IPS-18c (cell line): ENCODE measurements around the gene PSMB4.
"Not testable (repeated sequence)": the region's sequence is repeated elsewhere in the genome, so short reads cannot be mapped to it uniquely, and the experiment has no call there.

Experiments
- H3K4me3 ChIP-seq: 2 replicates; pipeline ENCODE4 v1.7.0; 2013; ENCODE audit warnings: low read depth, mild to moderate bottlenecking, low read length, moderate library complexity; ENCODE audit not compliant: insufficient read depth
- H3K9me3 ChIP-seq: one replicate; pipeline ENCODE4 v1.6.1; 2013; ENCODE audit warnings: mild to moderate bottlenecking, low read length, moderate library complexity; ENCODE audit not compliant: control insufficient read depth, insufficient read depth

Gene PSMB4

DNA sequence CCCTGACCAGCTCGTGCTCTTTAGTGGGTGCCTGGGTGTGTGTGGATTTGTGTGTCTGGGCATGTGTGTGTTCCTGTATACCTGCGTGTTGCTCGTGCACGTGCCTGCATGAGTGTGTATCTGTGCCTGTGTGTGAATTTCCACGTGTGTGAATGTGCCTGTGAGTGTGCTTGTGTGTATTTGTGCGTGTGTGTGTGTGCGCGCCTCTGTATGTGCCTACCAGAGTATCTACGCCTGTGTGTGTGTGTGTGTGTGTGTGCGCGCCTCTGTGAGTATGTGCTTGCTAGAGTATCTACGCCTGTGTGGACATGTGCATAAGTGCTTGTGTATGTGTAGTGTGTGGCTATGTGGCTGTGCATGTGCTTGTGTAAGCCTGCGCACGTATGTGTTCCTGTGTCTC lies 26.2 kb upstream of the PSMB4 start:
- Histone ChIP-seq H3K4me3 (no peak overlapping the region), H3K9me3 (no peaks in the 10 kb centered on the region)

DNA sequence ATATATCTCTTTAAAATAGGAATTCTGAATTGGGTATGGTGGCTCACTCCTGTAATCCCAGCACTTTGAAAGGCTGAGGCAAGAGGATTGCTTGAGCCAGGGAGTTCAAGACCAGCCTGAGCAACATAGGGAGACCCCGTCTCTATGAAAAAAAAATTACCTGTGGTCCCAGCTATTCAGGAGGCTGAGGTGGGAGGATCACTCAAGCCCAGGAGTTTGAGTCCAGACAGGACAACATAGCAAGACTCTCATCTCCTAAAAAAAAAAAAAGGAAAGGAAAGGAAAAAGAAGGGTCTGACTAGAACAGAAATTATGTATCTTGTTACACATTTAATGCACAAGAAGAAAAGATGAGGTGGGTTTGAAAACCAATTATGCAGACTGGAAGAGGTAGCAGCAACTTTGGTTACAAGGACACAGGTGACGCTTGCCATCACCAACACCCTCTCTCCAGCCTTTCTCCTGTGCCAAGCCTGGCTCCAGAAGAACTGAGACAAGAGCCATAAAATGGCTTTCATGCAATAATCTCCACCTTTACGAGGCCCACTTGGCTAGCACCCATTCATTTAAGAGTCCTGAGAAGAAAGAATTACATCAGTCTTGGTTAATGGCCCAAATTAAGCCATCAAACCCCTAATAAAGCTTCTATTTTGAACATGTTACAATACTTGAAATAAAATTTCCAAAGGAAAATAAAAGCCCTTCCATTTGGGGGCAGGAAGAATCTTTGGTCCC lies 22.1 kb upstream of the PSMB4 start:
- Histone ChIP-seq H3K9me3 (no peaks in the 10 kb centered on the region), H3K4me3 (no peak overlapping the region)

DNA sequence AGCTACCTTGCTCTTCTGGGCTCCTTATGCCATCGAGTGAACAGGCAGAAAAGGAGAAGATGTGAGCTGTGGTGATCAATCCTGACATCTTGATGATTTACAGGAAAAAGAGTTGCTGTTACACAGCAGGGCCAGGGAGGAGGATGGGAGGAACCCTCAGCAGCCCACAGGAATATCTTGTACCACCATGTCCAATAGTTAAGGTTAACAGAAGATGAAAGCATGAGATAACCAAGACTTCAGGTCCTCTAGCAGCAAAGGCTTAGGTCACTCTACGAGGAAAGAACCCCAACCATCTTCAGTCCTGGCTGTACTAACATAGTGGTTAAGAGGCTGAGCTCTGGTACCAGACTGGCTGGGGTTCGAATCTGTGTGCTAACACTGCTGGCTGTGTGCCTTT lies 14.8 kb upstream of the PSMB4 start:
- H3K9me3 ChIP-seq = no peaks in the 10 kb centered on the region
- H3K4me3 ChIP-seq = no peak overlapping the region

DNA sequence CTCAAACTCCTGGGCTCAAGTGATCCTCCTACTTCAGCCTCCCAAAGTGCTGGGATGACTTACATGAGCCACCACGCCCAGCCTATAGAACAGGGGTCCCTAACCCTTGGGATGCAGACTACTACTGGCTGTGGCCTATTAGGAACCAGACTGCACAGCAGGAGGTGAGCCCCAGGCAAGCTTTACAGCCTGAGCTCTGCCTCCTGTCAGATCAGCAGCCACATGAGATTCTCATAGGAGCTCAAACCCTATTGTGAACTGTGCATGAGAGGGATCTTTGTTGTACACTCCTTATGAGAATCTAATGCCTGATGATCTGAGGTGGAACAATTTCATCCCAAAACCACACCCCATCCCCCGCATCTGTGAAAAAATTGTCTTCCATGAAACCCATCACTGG lies 13.4 kb upstream of the PSMB4 start:
- Histone ChIP-seq H3K9me3 (no peaks in the 10 kb centered on the region), H3K4me3 (no peak overlapping the region)

DNA sequence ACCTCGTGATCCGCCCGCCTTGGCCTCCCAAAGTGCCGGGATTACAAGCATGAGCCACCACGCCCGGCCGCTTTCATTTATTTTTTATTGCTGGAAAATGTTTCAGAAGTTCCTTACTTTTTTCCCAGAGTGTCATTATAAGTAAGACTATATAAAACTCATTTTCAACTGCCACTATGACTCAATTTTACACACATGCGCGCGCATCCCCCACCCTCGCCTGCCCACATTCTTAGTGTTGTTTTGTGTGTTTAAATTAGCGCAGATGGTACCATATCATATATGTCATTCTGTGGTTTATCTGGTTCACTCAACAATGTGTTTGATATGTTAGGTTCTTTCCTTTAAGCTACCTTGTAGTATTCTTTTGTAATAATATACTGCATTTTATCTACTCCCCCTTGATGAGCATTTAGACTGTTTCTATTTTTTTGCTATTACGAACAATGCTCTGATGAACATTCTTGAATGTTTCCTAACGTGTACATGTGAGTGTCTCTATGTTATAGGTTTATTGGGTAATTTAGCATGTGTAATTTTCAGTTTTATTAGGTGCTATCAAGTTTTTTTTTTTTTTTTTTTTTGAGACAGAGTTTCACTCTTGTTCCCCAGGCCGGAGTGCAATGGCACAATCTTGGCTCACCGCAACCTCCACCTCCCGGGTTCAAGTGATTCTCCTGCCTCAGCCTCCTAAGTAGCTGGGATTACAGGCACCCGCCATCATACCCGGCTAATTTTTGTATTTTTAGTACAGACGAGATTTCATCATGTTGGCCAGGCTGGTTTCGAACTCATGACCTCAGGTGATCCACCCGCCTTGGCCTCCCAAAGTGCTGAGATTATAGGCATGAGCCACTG lies 8.9 kb upstream of the PSMB4 start:
- not testable (repeated sequence) for H3K9me3 ChIP-seq, H3K4me3 ChIP-seq

DNA sequence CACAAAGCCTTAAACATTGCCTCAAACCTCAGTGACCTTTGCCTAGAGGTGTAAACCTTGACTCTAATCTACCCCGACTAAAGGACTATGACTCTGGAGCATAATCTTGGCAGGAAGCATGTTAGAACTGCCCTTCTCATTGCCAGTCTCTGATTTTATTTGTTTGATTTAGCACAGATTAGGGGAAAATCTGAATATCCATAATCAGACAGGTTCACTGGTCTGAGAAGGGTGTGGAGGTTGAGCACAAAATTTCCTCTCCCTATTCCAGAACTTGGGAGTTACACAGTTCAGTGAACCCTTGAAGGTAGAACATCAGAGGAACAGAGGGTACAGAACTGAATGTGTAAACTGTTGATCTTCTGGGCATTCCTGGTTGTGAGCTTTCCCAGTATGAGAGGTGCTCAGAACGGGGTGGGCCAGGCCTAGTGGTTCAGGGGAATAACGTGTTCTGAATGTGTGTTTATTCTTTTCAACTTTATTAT lies 8.3 kb upstream of the PSMB4 start:
- H3K4me3 ChIP-seq = no peak overlapping the region
- H3K9me3 ChIP-seq = no peaks in the 10 kb centered on the region

GRCh38 chr1:151393583-151393982 lies 5.8 kb upstream of the PSMB4 start:
- no peaks in the 10 kb centered on the region for H3K9me3 ChIP-seq

DNA sequence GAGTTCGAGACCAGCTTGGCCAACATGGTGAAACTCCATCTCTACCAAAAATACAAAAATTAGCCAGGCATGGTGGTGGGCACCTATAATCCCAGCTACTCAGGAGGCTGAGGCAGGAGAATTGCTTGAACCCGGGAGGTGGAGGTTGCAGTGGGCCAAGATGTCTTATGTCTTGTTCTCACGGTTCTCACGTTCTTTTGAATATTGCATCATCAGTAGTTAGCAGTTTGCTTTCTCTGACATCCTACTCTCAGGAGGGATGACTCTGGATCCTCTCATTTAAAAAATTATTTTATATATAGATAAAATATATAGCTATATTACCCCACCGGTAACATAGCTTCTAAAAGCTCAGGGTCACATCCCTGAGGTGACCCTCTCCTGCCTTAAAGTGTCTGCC lies 3.1 kb upstream of the PSMB4 start:
- H3K4me3 ChIP-seq, H3K9me3 ChIP-seq: not testable (repeated sequence)

More at GRCh38 chr1:151393583-151393982, 5.8 kb upstream of the PSMB4 start:
- H3K4me3 ChIP-seq = no peak overlapping the region

- Histone ChIP-seq H3K4me3 (no peak overlapping the region), H3K9me3 (no peaks in the 10 kb centered on the region)
Measured at GRCh38 chr1:151401125-151401788, 1.9 kb downstream of the PSMB4 start.

DNA sequence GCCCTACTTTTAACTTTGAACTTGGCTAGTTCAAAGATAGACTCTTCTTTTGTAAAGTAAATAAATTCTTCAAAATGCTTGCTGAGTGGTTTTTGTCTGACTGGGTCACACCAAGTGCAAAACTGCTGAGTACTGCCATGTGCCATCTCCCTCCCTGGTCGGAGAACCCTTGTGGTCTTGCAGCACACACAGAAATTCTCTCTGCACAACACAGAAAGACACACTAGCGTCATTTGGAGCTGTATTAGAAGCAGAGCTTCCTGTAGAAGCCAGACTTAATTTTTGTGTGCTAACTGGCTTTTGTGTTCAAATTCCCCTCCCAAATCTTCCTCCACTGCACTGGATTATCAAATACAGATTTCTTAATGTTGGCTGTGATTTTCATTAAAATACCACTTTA lies 2.5 kb downstream of the PSMB4 start:
- no peak overlapping the region for H3K4me3 ChIP-seq

DNA sequence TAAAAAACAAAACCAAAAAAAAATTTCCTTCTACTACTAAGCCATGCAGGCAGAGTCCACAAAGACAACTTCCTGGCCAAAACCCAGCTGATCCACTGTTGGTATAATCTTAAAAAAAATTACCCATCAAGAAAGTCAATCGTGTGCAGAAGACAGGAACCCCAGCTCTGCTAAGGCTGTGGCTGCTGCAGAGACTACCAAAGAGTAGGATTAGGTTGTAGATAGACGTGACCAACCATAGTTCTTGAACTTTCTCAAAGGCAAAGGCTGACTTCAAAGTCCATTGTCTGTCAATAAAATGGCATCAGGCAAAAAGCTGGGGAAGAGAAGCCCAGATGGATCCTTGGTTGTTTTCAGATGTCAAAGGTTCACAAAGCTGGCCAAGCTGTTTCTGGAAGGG lies 3.4 kb downstream of the PSMB4 start:
- Histone ChIP-seq H3K9me3 (no peaks in the 10 kb centered on the region), H3K4me3 (no peak overlapping the region)

More for the DNA sequence above, 2.5 kb downstream of the PSMB4 start:
- H3K9me3 ChIP-seq = no peaks in the 10 kb centered on the region

- no peaks in the 10 kb centered on the region for H3K9me3 ChIP-seq
- no peak overlapping the region for H3K4me3 ChIP-seq
Measured at GRCh38 chr1:151403612-151404011, 4.2 kb downstream of the PSMB4 start.

- no peaks in the 10 kb centered on the region for H3K9me3 ChIP-seq
Measured at GRCh38 chr1:151405187-151405951, 6.0 kb downstream of the PSMB4 start.

DNA sequence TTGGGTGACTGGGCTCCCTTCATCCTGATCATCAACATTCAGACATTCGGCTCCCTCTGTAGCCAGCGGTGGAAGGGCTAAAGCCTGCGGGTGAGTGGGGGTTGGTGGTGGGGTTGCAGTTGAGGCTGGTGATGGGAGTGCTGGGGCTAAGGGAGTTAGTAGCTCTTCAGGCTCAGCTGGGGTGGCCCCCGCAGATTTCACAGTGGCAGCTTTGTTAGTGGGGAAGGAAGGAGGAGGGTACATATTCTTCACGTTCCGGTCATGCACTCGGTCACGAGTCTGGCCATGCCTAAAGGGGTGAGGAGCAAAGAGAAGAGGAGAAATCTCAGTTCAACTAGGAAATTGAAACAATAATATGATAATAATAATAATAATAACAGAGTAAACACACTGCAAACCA lies 6.8 kb downstream of the PSMB4 start:
- Histone ChIP-seq H3K9me3 (no peaks in the 10 kb centered on the region), H3K4me3 (no peak overlapping the region)

More at GRCh38 chr1:151405187-151405951, 6.0 kb downstream of the PSMB4 start:
- no peak overlapping the region for H3K4me3 ChIP-seq

DNA sequence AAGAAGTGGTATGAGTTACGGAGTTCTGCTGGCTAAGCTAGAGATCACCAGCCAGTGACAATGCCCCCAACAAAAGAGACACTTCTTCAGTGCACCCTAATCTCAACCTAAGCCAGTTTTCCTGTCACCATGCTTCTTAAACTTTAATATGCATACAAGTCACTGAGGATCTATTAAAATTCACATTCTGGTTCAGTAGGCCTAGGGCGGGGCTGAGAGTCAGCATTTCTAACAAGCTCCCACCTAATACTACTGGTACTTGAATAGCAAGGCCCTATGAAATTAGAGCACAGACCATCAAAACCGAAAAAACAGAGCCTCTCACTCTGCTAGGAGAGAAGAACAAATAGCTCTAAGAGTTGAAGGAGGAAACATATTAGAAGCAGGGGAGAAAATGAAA lies 7.9 kb downstream of the PSMB4 start:
- no peaks in the 10 kb centered on the region for H3K9me3 ChIP-seq

GRCh38 chr1:151408891-151409290 lies 9.5 kb downstream of the PSMB4 start:
- H3K9me3 ChIP-seq = no peaks in the 10 kb centered on the region

More for the DNA sequence above, 7.9 kb downstream of the PSMB4 start:
- H3K4me3 ChIP-seq = no peak overlapping the region

GRCh38 chr1:151411884-151412283 lies 12.5 kb downstream of the PSMB4 start:
- Histone ChIP-seq H3K4me3 (no peak overlapping the region), H3K9me3 (no peaks in the 10 kb centered on the region)

More at GRCh38 chr1:151408891-151409290, 9.5 kb downstream of the PSMB4 start:
- no peak overlapping the region for H3K4me3 ChIP-seq
